PC-3 (cell line): ENCODE measurements around the gene TGFBR3. TPM values are rescaled to one million over a fixed set of nuclear protein-coding genes. Genes with fewer than 3 reads are reported as not detected.

Experiments
- ATAC-seq: fragments of 200-7000 bp; cut with Tn5 transposase; 2 replicates; pipeline ENCODE4 v1.9.1; 2020; ENCODE audit warnings: mild to moderate bottlenecking, moderate library complexity
- BruUV-seq: library from RNA; stranded (reverse); fragments of 400-500 nt; replicated peaks from 2 replicates; lab custom pipeline; 2021; lab: Mats Ljungman, UMichigan
- CTCF ChIA-PET: fragments of 300-600 bp; sonication (Branson Sonifier 250); formaldehyde crosslinking; loops from one replicate; lab custom pipeline; 2022; ENCODE audit warnings: antibody characterized with exemption; lab: Charles Lee
- POLR2A ChIA-PET: fragments of 300-600 bp; sonication (Branson Sonifier 250); formaldehyde crosslinking; loops from one replicate; lab custom pipeline; 2022; ENCODE audit warnings: antibody characterized with exemption; ENCODE audit not compliant: unreplicated experiment; lab: Charles Lee
- DNase-seq: peaks from one replicate; pipeline ENCODE4 v3.0.0-alpha.2; 2015
- H2AFZ ChIP-seq: fragments of 300-600 bp; sonication (generic); 2 replicates; pipeline ENCODE4 v1.6.0; 2016; ENCODE audit warnings: antibody characterized with exemption, low read length
- H3F3A ChIP-seq: fragments of 300-600 bp; sonication (generic); one replicate; pipeline ENCODE4 v1.6.0; 2017; ENCODE audit warnings: antibody characterized with exemption, low read length, control low read depth, mild to moderate bottlenecking; ENCODE audit not compliant: unreplicated experiment
- H3K27ac ChIP-seq: fragments of 300-600 bp; sonication (generic); 2 replicates; pipeline ENCODE4 v1.5.1; 2016; ENCODE audit warnings: mild to moderate bottlenecking, low read length
- H3K27me3 ChIP-seq: fragments of 300-600 bp; sonication (generic); 2 replicates; pipeline ENCODE4 v1.6.1; 2016; ENCODE audit warnings: low read length, mixed read lengths
- H3K36me3 ChIP-seq: fragments of 300-600 bp; sonication (generic); 2 replicates; pipeline ENCODE4 v1.6.1; 2016; ENCODE audit warnings: low read depth, mixed run types, low read length, mixed read lengths
- H3K4me1 ChIP-seq: fragments of 300-600 bp; sonication (generic); 2 replicates; pipeline ENCODE4 v1.5.1; 2016; ENCODE audit warnings: low read length; ENCODE audit not compliant: insufficient read depth
- H3K4me2 ChIP-seq: fragments of 300-600 bp; sonication (generic); 2 replicates; pipeline ENCODE4 v1.6.0; 2016; ENCODE audit warnings: low read length
- H3K4me3 ChIP-seq: fragments of 300-600 bp; sonication (generic); 2 replicates; pipeline ENCODE4 v1.5.1; 2016; ENCODE audit warnings: mild to moderate bottlenecking, low read length, mixed read lengths
- H3K79me2 ChIP-seq: fragments of 300-600 bp; sonication (generic); 2 replicates; pipeline ENCODE4 v1.6.1; 2017; ENCODE audit warnings: low read length, mixed read lengths
- H3K9ac ChIP-seq: fragments of 300-600 bp; sonication (generic); 2 replicates; pipeline ENCODE4 v1.6.0; 2016; ENCODE audit warnings: mild to moderate bottlenecking, low read length
- H3K9me2 ChIP-seq: fragments of 300-600 bp; sonication (generic); replicated peaks from 2 replicates; pipeline ENCODE4 v1.6.1; 2016; ENCODE audit warnings: mixed run types, low read length, mixed read lengths
- H3K9me3 ChIP-seq: fragments of 300-600 bp; sonication (generic); 2 replicates; pipeline ENCODE4 v1.6.1; 2016; ENCODE audit warnings: low read length, mixed read lengths
- H4K20me1 ChIP-seq: fragments of 300-600 bp; sonication (generic); 2 replicates; pipeline ENCODE4 v1.6.1; 2016; ENCODE audit warnings: low read length, mixed read lengths
- EZH2 ChIP-seq: fragments of 300-600 bp; sonication (generic); IDR thresholded peaks from one replicate; pipeline ENCODE4 v1.6.1; 2017; ENCODE audit warnings: antibody characterized with exemption, mild to moderate bottlenecking, low read length; ENCODE audit not compliant: unreplicated experiment
- EZH2phosphoT487 ChIP-seq: fragments of 300-600 bp; sonication (generic); IDR thresholded peaks from 2 replicates; pipeline ENCODE4 v1.6.1; 2018; ENCODE audit warnings: mild to moderate bottlenecking, antibody characterized with exemption, low read length, borderline replicate concordance
- intact Hi-C: fragments of 100-400 bp; cut with micrococcal nuclease; formaldehyde crosslinking; loops from 2 replicates; pipeline ENCODE4 v1.9.0; 2023
- total RNA-seq: library from RNA; depleted of rRNA; stranded (reverse); fragments of >200 nt; gene quantifications from 2 replicates; pipeline ENCODE4 v1.2.3, GENCODE V29; 2014
- TF ChIP-seq, protein P1 (sequence below): fragments of 300-600 bp; sonication (generic); conservative IDR thresholded peaks from 2 replicates; pipeline ENCODE4 v1.5.1; 2017; ENCODE audit warnings: antibody characterized with exemption, low read depth, mild to moderate bottlenecking, low read length

TGFBR3 gene
- total RNA-seq, 1 experiment from 2014 or later: 2.8 TPM

DNA sequence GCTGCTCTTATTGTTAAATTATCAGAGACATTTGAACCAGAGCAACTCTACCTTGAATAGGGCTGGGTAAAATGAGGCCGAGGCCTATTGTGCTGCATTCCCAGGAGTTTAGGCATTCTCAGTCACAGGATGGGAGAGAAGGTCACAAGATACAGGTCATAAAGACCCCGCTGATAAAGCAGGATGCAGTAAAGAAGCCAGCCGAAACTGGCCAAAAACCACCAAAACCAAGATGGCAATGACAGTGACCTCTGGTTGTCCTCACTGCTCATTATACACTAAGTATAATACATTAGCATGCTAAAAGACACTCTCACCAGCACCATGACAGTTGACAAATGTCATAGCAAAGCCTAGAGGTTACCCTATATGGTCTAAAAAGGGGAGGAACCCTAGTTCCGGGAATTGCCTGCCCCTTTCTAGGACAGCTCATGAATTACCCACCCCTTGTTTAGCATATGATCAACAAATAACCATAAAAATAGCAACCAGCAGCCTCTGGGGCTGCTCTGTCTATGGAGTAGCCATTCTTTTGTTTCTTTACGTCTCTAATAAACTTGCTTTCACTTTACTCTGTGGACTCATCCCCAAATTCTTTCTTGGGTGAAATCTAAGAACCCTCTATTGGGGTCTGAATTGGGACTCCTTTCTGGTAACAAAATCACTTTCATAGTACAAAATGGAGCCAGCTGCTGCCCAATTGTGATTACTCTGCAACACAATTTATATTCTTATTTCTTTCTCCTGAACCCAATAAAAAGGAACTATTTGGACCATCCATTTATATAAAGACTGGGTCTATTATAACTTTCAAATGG lies 179.6 kb downstream of the TGFBR3 start:
- H3K4me1 ChIP-seq: no peaks in the 10 kb centered on the region
- H3K27ac ChIP-seq: no peak overlapping the region
- no peak overlapping the region for H3K4me3 ChIP-seq
- no peaks in the 10 kb centered on the region for H4K20me1 ChIP-seq
- H2AFZ ChIP-seq: no peak overlapping the region
- H3K9ac ChIP-seq: no peak overlapping the region
- no peaks in the 10 kb centered on the region for H3K27me3 ChIP-seq
- H3F3A ChIP-seq: no peaks in the 10 kb centered on the region
- ATAC-seq (no peak), DNase-seq (no peak)
- H3K9me3 ChIP-seq: no peaks in the 10 kb centered on the region
- no peaks in the 10 kb centered on the region for H3K79me2 ChIP-seq
- CTCF ChIA-PET: no interaction called here
- no peak overlapping the region for H3K4me2 ChIP-seq
- no peaks in the 10 kb centered on the region for H3K36me3 ChIP-seq
- intact Hi-C loops: no loop called here
- no TSS peak for BruUV-seq
- no peaks in the 10 kb centered on the region for H3K9me2 ChIP-seq
- TF ChIP-seq, protein P1, sequence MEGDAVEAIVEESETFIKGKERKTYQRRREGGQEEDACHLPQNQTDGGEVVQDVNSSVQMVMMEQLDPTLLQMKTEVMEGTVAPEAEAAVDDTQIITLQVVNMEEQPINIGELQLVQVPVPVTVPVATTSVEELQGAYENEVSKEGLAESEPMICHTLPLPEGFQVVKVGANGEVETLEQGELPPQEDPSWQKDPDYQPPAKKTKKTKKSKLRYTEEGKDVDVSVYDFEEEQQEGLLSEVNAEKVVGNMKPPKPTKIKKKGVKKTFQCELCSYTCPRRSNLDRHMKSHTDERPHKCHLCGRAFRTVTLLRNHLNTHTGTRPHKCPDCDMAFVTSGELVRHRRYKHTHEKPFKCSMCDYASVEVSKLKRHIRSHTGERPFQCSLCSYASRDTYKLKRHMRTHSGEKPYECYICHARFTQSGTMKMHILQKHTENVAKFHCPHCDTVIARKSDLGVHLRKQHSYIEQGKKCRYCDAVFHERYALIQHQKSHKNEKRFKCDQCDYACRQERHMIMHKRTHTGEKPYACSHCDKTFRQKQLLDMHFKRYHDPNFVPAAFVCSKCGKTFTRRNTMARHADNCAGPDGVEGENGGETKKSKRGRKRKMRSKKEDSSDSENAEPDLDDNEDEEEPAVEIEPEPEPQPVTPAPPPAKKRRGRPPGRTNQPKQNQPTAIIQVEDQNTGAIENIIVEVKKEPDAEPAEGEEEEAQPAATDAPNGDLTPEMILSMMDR: no peak
- TF ChIP-seq EZH2 (no peak), EZH2phosphoT487 (no peak)
- POLR2A ChIA-PET: no interaction called here

DNA sequence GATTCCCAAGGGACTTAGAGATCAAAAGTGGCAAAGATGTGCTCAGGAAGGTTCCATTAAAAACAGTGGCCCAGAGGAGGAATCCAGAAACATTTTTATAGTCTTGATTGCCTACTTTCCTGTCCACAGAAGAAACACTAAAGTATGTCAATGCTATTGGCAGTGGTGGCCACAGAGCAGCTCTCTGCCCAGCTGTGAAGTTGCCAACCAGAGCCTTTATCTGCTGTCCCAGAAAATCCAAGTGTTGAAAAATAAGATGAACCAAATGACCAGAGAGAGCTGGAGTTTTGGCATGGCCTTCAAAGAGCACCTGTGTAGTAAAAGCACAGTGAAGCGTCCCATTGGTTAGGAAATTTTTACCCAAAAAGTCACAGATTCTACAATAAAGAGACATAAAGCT lies 181.2 kb downstream of the TGFBR3 start:
- H3K4me1 ChIP-seq: no peaks in the 10 kb centered on the region
- ChIA-PET CTCF (interaction anchor here (0.7 kb wide), 1 partner anchor 516 kb away, joined by 5 read pairs; no protein-coding TSS in a partner anchor), POLR2A (no interaction called here)
- DNase-seq (no peak), ATAC-seq (no peak)
- intact Hi-C loops: no loop called here
- no peaks in the 10 kb centered on the region for H3K9me2 ChIP-seq
- no peaks in the 10 kb centered on the region for H3K36me3 ChIP-seq
- no peak overlapping the region for H3K9ac ChIP-seq
- H3K27ac ChIP-seq: no peak overlapping the region
- BruUV-seq: no TSS peak
- H3K9me3 ChIP-seq: no peaks in the 10 kb centered on the region
- no peak overlapping the region for H3K4me2 ChIP-seq
- H3F3A ChIP-seq: no peaks in the 10 kb centered on the region
- H4K20me1 ChIP-seq: no peaks in the 10 kb centered on the region
- H2AFZ ChIP-seq: no peak overlapping the region
- no peaks in the 10 kb centered on the region for H3K79me2 ChIP-seq
- no peaks in the 10 kb centered on the region for H3K27me3 ChIP-seq
- TF ChIP-seq EZH2phosphoT487 (no peak), EZH2 (no peak)
- TF ChIP-seq, protein P1: no peak
- H3K4me3 ChIP-seq: no peak overlapping the region

DNA sequence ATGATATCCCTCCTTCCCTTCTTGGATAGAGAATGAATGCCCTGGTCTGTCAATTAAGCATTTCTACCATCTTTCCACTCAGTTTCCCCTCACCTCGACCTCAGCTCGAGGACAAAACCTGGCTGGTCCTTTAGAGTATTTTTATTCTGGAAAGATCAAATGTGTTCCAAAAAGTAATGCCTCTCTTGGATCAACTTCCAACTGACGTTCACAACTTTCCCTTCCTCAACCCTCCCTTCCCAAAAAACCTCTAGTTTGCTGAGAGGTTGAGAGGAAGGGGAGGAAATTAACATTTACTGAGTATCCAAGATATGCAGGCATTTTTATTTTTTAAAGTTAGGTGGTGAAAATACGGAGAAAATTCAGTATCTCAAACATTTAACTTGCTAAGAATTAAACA lies 182.9 kb downstream of the TGFBR3 start:
- no peak overlapping the region for H3K9ac ChIP-seq
- no peak overlapping the region for H3K4me2 ChIP-seq
- H3K4me1 ChIP-seq: no peaks in the 10 kb centered on the region
- no peaks in the 10 kb centered on the region for H3K9me3 ChIP-seq
- no peaks in the 10 kb centered on the region for H3K27me3 ChIP-seq
- DNase-seq: no peak
- H3K9me2 ChIP-seq: no peaks in the 10 kb centered on the region
- H3K27ac ChIP-seq: no peak overlapping the region
- H3K79me2 ChIP-seq: no peaks in the 10 kb centered on the region
- no peaks in the 10 kb centered on the region for H4K20me1 ChIP-seq
- no peak overlapping the region for H2AFZ ChIP-seq
- no peak for ATAC-seq
- intact Hi-C loops: no loop called here
- ChIA-PET POLR2A (no interaction called here), CTCF (no interaction called here)
- H3K36me3 ChIP-seq: no peaks in the 10 kb centered on the region
- no TSS peak for BruUV-seq
- no peak overlapping the region for H3K4me3 ChIP-seq
- no peak for TF ChIP-seq EZH2phosphoT487
- no peaks in the 10 kb centered on the region for H3F3A ChIP-seq
